HepG2 (cell line): ENCODE results near the gene GIPC2. TPM values are rescaled to one million over a fixed set of nuclear protein-coding genes. Genes with fewer than 3 reads are reported as not detected.

Source experiments
- ATAC-seq: fragments of 200-7000 bp; cut with Tn5 transposase; 3 replicates; pipeline ENCODE4 v1.9.1; 2020; ENCODE audit warnings: mild to moderate bottlenecking, moderate library complexity
- BruUV-seq: library from RNA; stranded (reverse); fragments of 400-500 nt; replicated peaks from 2 replicates; lab custom pipeline; 2021; lab: Mats Ljungman, UMichigan
- CTCF ChIA-PET: fragments of 300-600 bp; formaldehyde crosslinking; extraction: SDS; loops from one replicate; lab custom pipeline; 2021; ENCODE audit warnings: low total read pairs, inconsistent platforms, low intra/inter-chr PET ratio; lab: Yijun Ruan, JAX
- POLR2A ChIA-PET: fragments of 350-600 bp; sonication (Branson Sonifier 250); formaldehyde crosslinking; loops from one replicate; lab custom pipeline; 2020; ENCODE audit warnings: antibody characterized with exemption, inconsistent platforms; lab: Yijun Ruan, JAX
- DNase-seq: peaks from one replicate; pipeline ENCODE4 v3.0.0-alpha.2; 2015; ENCODE audit warnings: low spot score
- FAIRE-seq: peaks from 3 replicates; lab custom pipeline; 2011; peaks lifted over from hg19 to GRCh38; lab: Jason Lieb, UNC
- H2AFZ ChIP-seq: one replicate; pipeline ENCODE4 v1.6.1; 2011; ENCODE audit warnings: low read length, inconsistent platforms
- H3K27ac ChIP-seq: fragments of 300-600 bp; 3 replicates; pipeline ENCODE4 v1.8.0; 2011; ENCODE audit warnings: mixed run types, mild to moderate bottlenecking, mixed read lengths, low read length, inconsistent platforms; ENCODE audit not compliant: insufficient read depth; ENCODE audit errors: extremely low read length
- H3K27me3 ChIP-seq, 2 experiments: fragments of 200-600 bp in 1 of 2; 2 replicates in 1 of 2; 3 replicates in 1 of 2; pipeline versions ENCODE4 v1.6.0 to v1.8.0; 2011; ENCODE audit warnings: low read length in 2 of 2, mild to moderate bottlenecking in 2 of 2, moderate library complexity in 2 of 2, inconsistent platforms in 1 of 2; ENCODE audit not compliant: insufficient read depth in 2 of 2, control insufficient read depth in 1 of 2
- H3K36me3 ChIP-seq, 2 experiments: fragments of 200-600 bp in 1 of 2; replicated peaks in 1 of 2; 2 replicates in 1 of 2; 3 replicates in 1 of 2; pipeline versions ENCODE4 v1.5.1 to v1.8.0; 2011; ENCODE audit warnings: low read length in 2 of 2, inconsistent platforms in 1 of 2; ENCODE audit not compliant: insufficient read depth in 2 of 2, control insufficient read depth in 1 of 2
- H3K4me1 ChIP-seq: 2 replicates; pipeline ENCODE4 v1.5.1; 2012; ENCODE audit warnings: low read length, inconsistent platforms; ENCODE audit not compliant: insufficient read depth
- H3K4me2 ChIP-seq: 2 replicates; pipeline ENCODE4 v1.6.0; 2011; ENCODE audit warnings: low read depth, low read length, inconsistent platforms
- H3K4me3 ChIP-seq, 3 experiments: fragments of 200-600 bp in 1 of 3; sonication (generic), shearing (Covaris generic) in 1 of 3; replicated peaks in 1 of 3; 2 replicates each; pipeline ENCODE4 v1.5.1; 2011 to 2016; ENCODE audit warnings: low read length in 3 of 3, inconsistent platforms in 2 of 3, low read depth in 2 of 3, mild to moderate bottlenecking in 2 of 3, control low read depth in 1 of 3, mixed read lengths in 1 of 3; ENCODE audit not compliant: insufficient read depth in 1 of 3
- H3K79me2 ChIP-seq: one replicate; pipeline ENCODE4 v1.6.1; 2011; ENCODE audit warnings: low read length, inconsistent platforms; ENCODE audit not compliant: insufficient read depth
- H3K9ac ChIP-seq: 2 replicates; pipeline ENCODE4 v1.6.0; 2011; ENCODE audit warnings: mild to moderate bottlenecking, low read depth, low read length, inconsistent platforms; ENCODE audit not compliant: insufficient read depth
- H3K9me3 ChIP-seq: 2 replicates; pipeline ENCODE4 v1.5.1; 2012; ENCODE audit warnings: mild to moderate bottlenecking, low read length
- H4K20me1 ChIP-seq: 2 replicates; pipeline ENCODE4 v1.6.0; 2011; ENCODE audit warnings: inconsistent platforms, mild to moderate bottlenecking, low read length, moderate library complexity; ENCODE audit not compliant: insufficient read depth
- ARID2 ChIP-seq: sonication (generic); formaldehyde crosslinking; IDR thresholded peaks from 2 replicates; pipeline ENCODE4 v1.8.1; 2022; ENCODE audit warnings: mild to moderate bottlenecking, missing genetic modification reagents, borderline replicate concordance
- MED13 ChIP-seq: sonication (generic); formaldehyde crosslinking; IDR thresholded peaks from 2 replicates; pipeline ENCODE4 v1.5.0; 2020; ENCODE audit warnings: missing genetic modification reagents
- PCBP2 ChIP-seq: fragments of 200-400 bp; formaldehyde crosslinking; optimal IDR thresholded peaks from 2 replicates; pipeline ENCODE3; 2018; ENCODE audit warnings: low read length, low read depth; ENCODE audit not compliant: poor library complexity, severe bottlenecking
- PHF20 ChIP-seq: sonication (generic); formaldehyde crosslinking; IDR thresholded peaks from 2 replicates; pipeline ENCODE4 v1.5.0; 2020; ENCODE audit warnings: mild to moderate bottlenecking, missing genetic modification reagents
- RARA ChIP-seq: IDR thresholded peaks from 2 replicates; pipeline ENCODE4 v1.6.1; 2016; ENCODE audit warnings: missing genetic modification reagents, missing compliant biosample characterization
- RFXANK ChIP-seq: IDR thresholded peaks from 2 replicates; pipeline ENCODE4 v1.6.1; 2016
- TRIM24 ChIP-seq: sonication (generic); formaldehyde crosslinking; IDR thresholded peaks from 2 replicates; pipeline ENCODE4 v1.8.0; 2022; ENCODE audit warnings: mild to moderate bottlenecking, missing genetic modification reagents
- ZNF333 ChIP-seq: sonication (generic); formaldehyde crosslinking; IDR thresholded peaks from 2 replicates; pipeline ENCODE4 v1.4.0; 2020; ENCODE audit warnings: mild to moderate bottlenecking, missing genetic modification reagents, borderline replicate concordance
- ZNF432 ChIP-seq: sonication (generic); formaldehyde crosslinking; IDR thresholded peaks from 2 replicates; pipeline ENCODE4 v1.5.0; 2020; ENCODE audit warnings: missing genetic modification reagents, mild to moderate bottlenecking, borderline replicate concordance
- ZNF674 ChIP-seq: sonication (generic); formaldehyde crosslinking; IDR thresholded peaks from 2 replicates; pipeline ENCODE4 v1.5.0; 2020; ENCODE audit warnings: low read depth, mild to moderate bottlenecking, missing genetic modification reagents
- in situ Hi-C: cut with HindIII; loops from 2 replicates; pipeline ENCODE4 v1.10.0; 2017; ENCODE audit warnings: low pct_unique_long_range_greater_than_20kb; ENCODE audit not compliant: extremely low pct_ligation_motif_present
- intact Hi-C: fragments of 100-400 bp; cut with micrococcal nuclease; formaldehyde crosslinking; loops from one replicate; pipeline ENCODE4 v1.10.0; 2022; ENCODE audit not compliant: unreplicated experiment
- polyA plus RNA-seq, 8 experiments: library from polyadenylated mRNA; depleted of rRNA in 3 of 8; stranded (reverse) in 7 of 8; unstranded in 1 of 8; fragments of >200 nt; fragmentation: Illumina TruSeq in 4 of 8; extraction: Trizol in 4 of 8; gene quantifications; 2 replicates each; pipeline versions ENCODE4 v1.2.1 to v1.2.3, GENCODE V29; 2011 to 2016; ENCODE audit warnings: low read depth in 4 of 8, missing spikeins in 1 of 8, mixed read lengths in 1 of 8; ENCODE audit not compliant: insufficient read depth in 1 of 8
- total RNA-seq, 5 experiments: library from RNA; depleted of rRNA; stranded (reverse); fragments of >200 nt; fragmentation: Illumina TruSeq; extraction: Trizol; gene quantifications; 2 replicates each; pipeline ENCODE4 v1.2.3, GENCODE V29; 2016; ENCODE audit warnings: low read depth in 1 of 5
- TF ChIP-seq, protein P1 (sequence below): sonication (generic); formaldehyde crosslinking; IDR thresholded peaks from 2 replicates; pipeline ENCODE4 v1.5.1; 2020; ENCODE audit warnings: missing genetic modification reagents, mild to moderate bottlenecking, borderline replicate concordance
- TF ChIP-seq, protein P2 (sequence below): sonication (generic); formaldehyde crosslinking; IDR thresholded peaks from 2 replicates; pipeline ENCODE4 v1.4.0; 2020; ENCODE audit warnings: missing genetic modification reagents

Gene GIPC2
- total and polyA plus RNA-seq, 2 of the 13 experiments (the other 11 are each of a cell fraction or from before 2014, with no cell fraction given) = 6.1 to 21.6 TPM

DNA sequence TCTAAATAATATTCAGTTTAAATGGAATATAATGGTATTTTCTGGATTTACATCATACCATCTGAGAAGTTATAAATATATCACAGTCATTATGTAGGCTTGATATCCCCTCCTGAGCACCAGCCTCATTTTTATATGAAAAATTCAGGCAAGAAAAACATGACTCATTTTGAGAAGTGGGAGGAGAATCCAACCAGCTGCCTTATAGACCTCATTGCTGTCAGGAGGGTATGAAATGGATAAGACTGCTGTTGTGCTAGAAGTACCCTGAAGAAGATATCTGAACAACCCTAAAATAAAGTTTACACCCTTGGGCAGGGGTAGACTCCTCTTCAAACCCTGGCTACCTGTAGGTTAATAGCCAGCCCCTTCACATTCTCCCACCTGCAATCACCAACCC lies 8.8 kb downstream of the GIPC2 start:
- in situ Hi-C loops = no loop called here
- ATAC-seq (no peak), FAIRE-seq (no peak), DNase-seq (no peak)
- Histone ChIP-seq H3K36me3 (peaks cover 0 to 4% of the 10 kb centered on the region in 2 experiments; a peak in 1 of 5 replicates), H3K9ac (no peak overlapping the region), H3K9me3 (no peaks in the 10 kb centered on the region), H3K4me2 (no peak overlapping the region), H2AFZ (no peak overlapping the region), H3K4me3 (no peak overlapping the region), H3K27me3 (no peaks in the 10 kb centered on the region), H3K79me2 (peaks cover 56% of the 10 kb centered on the region), H4K20me1 (0 out of 2 replicates have a peak, but pooled peaks cover 5% of the 10 kb centered on the region), H3K27ac (no peak overlapping the region), H3K4me1 (peaks cover under 1% of the 10 kb centered on the region; the same call in 1 of the 2 replicates)
- BruUV-seq = no TSS peak
- POLR2A ChIA-PET = no interaction called here
- CTCF ChIA-PET = no interaction called here
- intact Hi-C loops = no loop called here
- TF ChIP-seq ZNF432 (CRISPR knock-in tag) (no peak), RFXANK (CRISPR knock-in tag) (no peak), ZNF333 (CRISPR knock-in tag) (no peak), MED13 (CRISPR knock-in tag) (no peak), ARID2 (no peak), TRIM24 (CRISPR knock-in tag) (no peak), ZNF674 (no peak), RARA (CRISPR knock-in tag) (no peak), PHF20 (CRISPR knock-in tag) (no peak), PCBP2 (no peak)
- TF ChIP-seq, protein P1, sequence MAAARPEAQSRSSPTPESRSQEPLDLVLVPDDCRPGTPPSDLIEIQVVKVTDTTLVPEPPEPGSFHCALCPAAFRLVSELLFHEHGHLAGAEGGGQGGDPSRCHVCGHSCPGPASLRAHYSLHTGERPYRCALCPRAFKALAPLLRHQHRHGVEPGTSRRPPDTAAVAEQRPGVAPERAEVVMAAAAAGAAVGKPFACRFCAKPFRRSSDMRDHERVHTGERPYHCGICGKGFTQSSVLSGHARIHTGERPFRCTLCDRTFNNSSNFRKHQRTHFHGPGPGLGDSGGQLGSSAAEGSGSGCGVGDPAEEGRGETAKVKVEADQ (CRISPR knock-in tag) = no peak
- TF ChIP-seq, protein P2, sequence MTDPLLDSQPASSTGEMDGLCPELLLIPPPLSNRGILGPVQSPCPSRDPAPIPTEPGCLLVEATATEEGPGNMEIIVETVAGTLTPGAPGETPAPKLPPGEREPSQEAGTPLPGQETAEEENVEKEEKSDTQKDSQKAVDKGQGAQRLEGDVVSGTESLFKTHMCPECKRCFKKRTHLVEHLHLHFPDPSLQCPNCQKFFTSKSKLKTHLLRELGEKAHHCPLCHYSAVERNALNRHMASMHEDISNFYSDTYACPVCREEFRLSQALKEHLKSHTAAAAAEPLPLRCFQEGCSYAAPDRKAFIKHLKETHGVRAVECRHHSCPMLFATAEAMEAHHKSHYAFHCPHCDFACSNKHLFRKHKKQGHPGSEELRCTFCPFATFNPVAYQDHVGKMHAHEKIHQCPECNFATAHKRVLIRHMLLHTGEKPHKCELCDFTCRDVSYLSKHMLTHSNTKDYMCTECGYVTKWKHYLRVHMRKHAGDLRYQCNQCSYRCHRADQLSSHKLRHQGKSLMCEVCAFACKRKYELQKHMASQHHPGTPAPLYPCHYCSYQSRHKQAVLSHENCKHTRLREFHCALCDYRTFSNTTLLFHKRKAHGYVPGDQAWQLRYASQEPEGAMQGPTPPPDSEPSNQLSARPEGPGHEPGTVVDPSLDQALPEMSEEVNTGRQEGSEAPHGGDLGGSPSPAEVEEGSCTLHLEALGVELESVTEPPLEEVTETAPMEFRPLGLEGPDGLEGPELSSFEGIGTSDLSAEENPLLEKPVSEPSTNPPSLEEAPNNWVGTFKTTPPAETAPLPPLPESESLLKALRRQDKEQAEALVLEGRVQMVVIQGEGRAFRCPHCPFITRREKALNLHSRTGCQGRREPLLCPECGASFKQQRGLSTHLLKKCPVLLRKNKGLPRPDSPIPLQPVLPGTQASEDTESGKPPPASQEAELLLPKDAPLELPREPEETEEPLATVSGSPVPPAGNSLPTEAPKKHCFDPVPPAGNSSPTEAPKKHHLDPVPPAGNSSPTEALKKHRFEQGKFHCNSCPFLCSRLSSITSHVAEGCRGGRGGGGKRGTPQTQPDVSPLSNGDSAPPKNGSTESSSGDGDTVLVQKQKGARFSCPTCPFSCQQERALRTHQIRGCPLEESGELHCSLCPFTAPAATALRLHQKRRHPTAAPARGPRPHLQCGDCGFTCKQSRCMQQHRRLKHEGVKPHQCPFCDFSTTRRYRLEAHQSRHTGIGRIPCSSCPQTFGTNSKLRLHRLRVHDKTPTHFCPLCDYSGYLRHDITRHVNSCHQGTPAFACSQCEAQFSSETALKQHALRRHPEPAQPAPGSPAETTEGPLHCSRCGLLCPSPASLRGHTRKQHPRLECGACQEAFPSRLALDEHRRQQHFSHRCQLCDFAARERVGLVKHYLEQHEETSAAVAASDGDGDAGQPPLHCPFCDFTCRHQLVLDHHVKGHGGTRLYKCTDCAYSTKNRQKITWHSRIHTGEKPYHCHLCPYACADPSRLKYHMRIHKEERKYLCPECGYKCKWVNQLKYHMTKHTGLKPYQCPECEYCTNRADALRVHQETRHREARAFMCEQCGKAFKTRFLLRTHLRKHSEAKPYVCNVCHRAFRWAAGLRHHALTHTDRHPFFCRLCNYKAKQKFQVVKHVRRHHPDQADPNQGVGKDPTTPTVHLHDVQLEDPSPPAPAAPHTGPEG (CRISPR knock-in tag) = no peak
